Chondrocyte (in vitro differentiated cells): ENCODE data around the gene KIT. TPM values are rescaled to one million over a fixed set of nuclear protein-coding genes. Genes with fewer than 3 reads are reported as not detected.

Experiments
- DNase-seq: peaks from one replicate; pipeline ENCODE4 v3.0.0; 2021; ENCODE audit warnings: mixed read lengths, low spot score
- H3K27ac Mint-ChIP-seq: one replicate; pipeline ENCODE4 v1.8.0; 2021; ENCODE audit warnings: mild to moderate bottlenecking, moderate library complexity, mixed read lengths; ENCODE audit not compliant: unreplicated experiment
- H3K27me3 Mint-ChIP-seq: 2 replicates; pipeline ENCODE4 v1.8.0; 2021; ENCODE audit warnings: low read depth, mixed read lengths
- H3K36me3 Mint-ChIP-seq: 2 replicates; pipeline ENCODE4 v1.8.0; 2021; ENCODE audit warnings: low read depth, mixed read lengths
- H3K4me1 Mint-ChIP-seq: 2 replicates; pipeline ENCODE4 v1.8.0; 2021; ENCODE audit warnings: low read depth, mild to moderate bottlenecking, mixed read lengths
- H3K4me3 Mint-ChIP-seq: one replicate; pipeline ENCODE4 v1.8.0; 2021; ENCODE audit warnings: mild to moderate bottlenecking, moderate library complexity, mixed read lengths; ENCODE audit not compliant: unreplicated experiment
- H3K9me3 Mint-ChIP-seq: 2 replicates; pipeline ENCODE4 v1.8.0; 2021; ENCODE audit warnings: low read depth, mixed read lengths
- total RNA-seq: library from RNA; stranded (reverse); gene quantifications from 3 replicates; pipeline ENCODE4 v1.2.1, GENCODE V29; 2021
- TF ChIP-seq, protein P1 (sequence below): fragments of 200-600 bp; sonication (generic); IDR thresholded peaks from 2 replicates; pipeline ENCODE4 v1.5.0; 2021; ENCODE audit warnings: antibody characterized with exemption, mild to moderate bottlenecking, moderate library complexity

The KIT gene
- total RNA-seq, 1 donor from 2014 or later, result 6.7 TPM

DNA sequence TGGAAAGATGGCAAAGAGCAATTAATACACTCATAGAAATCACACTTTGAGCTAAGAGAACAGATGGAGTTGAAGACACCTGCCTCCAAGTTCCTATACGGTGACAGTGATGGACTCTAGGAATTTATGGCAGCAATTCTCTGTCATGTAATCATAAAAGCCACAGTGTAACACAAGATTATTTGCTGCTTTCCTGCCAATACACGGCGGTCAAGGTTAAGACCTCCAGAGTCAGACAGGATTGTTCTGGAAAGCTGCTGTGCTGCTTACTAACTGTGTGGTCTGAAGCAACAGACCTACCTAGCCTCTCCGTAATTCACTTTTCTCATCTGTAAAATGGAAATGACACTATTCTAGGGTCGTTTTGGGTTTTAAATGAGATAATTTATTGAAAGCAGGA, 14.6 kb upstream of the KIT start:
- Mint-ChIP-seq H3K27me3 (peaks cover 2% of the 10 kb centered on the region), H3K4me3 (no peak overlapping the region), H3K4me1 (peaks cover 10% of the 10 kb centered on the region), H3K9me3 (no peaks in the 10 kb centered on the region), H3K36me3 (no peaks in the 10 kb centered on the region), H3K27ac (no peak overlapping the region)
- no peak for DNase-seq
- TF ChIP-seq, protein P1, sequence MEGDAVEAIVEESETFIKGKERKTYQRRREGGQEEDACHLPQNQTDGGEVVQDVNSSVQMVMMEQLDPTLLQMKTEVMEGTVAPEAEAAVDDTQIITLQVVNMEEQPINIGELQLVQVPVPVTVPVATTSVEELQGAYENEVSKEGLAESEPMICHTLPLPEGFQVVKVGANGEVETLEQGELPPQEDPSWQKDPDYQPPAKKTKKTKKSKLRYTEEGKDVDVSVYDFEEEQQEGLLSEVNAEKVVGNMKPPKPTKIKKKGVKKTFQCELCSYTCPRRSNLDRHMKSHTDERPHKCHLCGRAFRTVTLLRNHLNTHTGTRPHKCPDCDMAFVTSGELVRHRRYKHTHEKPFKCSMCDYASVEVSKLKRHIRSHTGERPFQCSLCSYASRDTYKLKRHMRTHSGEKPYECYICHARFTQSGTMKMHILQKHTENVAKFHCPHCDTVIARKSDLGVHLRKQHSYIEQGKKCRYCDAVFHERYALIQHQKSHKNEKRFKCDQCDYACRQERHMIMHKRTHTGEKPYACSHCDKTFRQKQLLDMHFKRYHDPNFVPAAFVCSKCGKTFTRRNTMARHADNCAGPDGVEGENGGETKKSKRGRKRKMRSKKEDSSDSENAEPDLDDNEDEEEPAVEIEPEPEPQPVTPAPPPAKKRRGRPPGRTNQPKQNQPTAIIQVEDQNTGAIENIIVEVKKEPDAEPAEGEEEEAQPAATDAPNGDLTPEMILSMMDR, result no peak

DNA sequence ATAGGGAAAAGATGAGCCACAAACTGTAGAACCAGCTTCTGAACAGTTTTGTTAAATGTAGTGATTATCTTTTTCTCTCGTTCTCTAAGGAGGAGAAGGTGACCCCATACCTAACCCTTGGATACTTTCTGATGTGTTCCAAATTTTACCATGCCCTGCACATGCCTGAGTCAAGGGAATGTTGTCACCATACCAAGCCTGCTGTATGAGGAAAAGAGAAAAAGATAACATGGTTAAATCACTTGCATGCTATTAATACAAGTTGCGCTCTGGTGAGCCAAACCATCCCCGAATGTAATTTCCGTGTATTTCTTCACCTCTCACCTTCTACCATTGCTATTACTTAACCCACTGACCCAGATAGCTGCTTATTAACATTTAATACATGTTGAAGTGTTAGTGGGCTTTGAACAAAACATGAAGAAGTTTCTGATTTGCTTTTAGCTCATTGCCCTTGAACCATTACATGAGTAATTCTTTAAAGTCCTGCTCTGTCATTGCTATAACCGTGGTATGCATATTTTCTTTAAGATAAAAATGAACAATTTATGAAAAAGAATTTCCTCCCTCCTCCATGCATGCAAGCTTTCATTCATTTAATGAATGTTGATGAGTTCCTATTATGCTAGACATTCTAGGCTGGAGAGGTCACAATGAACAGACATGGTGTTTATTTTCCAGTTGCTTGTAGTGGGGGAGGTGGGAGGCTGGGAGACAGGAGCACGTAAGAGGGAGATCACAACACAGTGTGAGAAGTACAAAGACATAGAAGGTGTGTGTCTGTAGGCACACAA, 13.6 kb upstream of the KIT start:
- Mint-ChIP-seq H3K27me3 (peaks cover 2% of the 10 kb centered on the region), H3K9me3 (no peaks in the 10 kb centered on the region), H3K4me1 (peaks cover 10% of the 10 kb centered on the region), H3K4me3 (no peak overlapping the region), H3K36me3 (no peaks in the 10 kb centered on the region), H3K27ac (peak overlapping the region; percentile 20)
- TF ChIP-seq, protein P1, result no peak
- DNase-seq, result no peak

DNA sequence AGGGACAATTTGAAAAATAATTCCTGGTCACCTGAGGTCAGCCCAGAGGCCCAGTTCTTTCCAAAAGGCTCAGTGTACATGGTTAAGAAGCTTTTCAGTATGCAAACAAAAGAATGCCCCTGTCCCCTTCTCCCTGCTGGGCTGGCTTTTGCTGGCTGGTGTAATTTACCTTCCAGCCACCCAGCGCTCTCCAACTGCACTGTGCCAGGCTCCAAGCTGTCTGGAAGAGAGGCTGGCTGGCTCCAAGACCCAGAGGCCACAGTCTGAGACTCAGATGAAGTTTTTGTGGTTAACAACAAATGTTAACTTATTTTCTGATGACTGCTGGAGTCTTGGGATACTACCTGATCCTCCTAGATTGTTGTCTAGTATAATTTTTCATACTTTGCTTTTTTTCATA, 11.9 kb upstream of the KIT start:
- TF ChIP-seq, protein P1, result no peak
- Mint-ChIP-seq H3K9me3 (no peaks in the 10 kb centered on the region), H3K4me1 (peaks cover 10% of the 10 kb centered on the region), H3K27me3 (peaks cover 2% of the 10 kb centered on the region), H3K27ac (no peak overlapping the region), H3K4me3 (no peak overlapping the region), H3K36me3 (no peaks in the 10 kb centered on the region)
- no peak for DNase-seq

DNA sequence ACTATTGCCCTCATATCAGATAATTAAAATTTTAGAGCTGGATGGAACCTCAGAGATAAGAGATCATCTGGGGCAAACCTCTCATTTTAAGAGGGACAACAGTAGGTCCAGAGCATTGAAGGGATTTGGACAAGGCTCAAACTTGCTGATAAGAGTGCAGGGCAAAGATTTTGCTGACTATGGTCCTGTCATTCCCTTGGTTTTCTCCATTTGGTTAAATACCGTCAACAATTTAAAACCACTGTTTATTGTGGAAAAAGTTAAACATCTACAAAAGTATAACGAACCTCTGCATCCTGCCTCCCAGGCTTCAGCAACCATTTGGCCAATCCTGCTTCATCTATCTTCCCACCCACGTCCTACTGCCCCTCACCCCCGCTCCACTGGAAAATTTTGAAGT, 10.7 kb upstream of the KIT start:
- H3K4me3 Mint-ChIP-seq, result no peak overlapping the region
- H3K27ac Mint-ChIP-seq, result no peak overlapping the region
- no peak for DNase-seq
- H3K36me3 Mint-ChIP-seq, result no peaks in the 10 kb centered on the region
- peaks cover 2% of the 10 kb centered on the region for H3K27me3 Mint-ChIP-seq
- H3K9me3 Mint-ChIP-seq, result no peaks in the 10 kb centered on the region
- H3K4me1 Mint-ChIP-seq, result peaks cover 10% of the 10 kb centered on the region
- TF ChIP-seq, protein P1, result no peak

DNA sequence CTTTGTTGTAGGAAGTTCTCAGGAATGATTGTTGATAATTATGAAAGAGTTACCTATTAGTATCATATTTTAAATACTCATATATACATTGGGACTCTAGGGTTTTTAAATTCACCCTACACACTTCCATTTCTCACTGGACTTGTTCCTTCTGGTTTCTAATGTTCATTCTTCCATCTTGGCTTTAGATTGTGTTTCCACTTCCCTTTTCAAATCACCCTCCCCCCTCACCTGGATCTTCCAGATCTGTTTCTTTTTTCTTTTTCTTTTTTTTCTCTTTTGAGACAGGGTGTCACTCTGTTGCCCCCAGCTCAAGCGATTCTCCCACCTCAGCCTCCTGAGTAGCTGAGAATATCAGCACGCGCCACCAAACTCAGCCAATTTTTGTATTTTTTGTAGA, 6.7 kb upstream of the KIT start:
- no peak for DNase-seq
- Mint-ChIP-seq H3K27ac (no peak overlapping the region), H3K36me3 (no peaks in the 10 kb centered on the region), H3K27me3 (peaks cover 7% of the 10 kb centered on the region), H3K4me1 (no peaks in the 10 kb centered on the region), H3K9me3 (no peaks in the 10 kb centered on the region), H3K4me3 (no peak overlapping the region)
- TF ChIP-seq, protein P1, result no peak
